ENCODE results near the gene DPP9. TPM values are rescaled to one million over a fixed set of nuclear protein-coding genes. Genes with fewer than 3 reads are reported as not detected.

The DPP9 gene
- total RNA-seq, 1 donor from 2014 or later = 37.1 TPM

DNA sequence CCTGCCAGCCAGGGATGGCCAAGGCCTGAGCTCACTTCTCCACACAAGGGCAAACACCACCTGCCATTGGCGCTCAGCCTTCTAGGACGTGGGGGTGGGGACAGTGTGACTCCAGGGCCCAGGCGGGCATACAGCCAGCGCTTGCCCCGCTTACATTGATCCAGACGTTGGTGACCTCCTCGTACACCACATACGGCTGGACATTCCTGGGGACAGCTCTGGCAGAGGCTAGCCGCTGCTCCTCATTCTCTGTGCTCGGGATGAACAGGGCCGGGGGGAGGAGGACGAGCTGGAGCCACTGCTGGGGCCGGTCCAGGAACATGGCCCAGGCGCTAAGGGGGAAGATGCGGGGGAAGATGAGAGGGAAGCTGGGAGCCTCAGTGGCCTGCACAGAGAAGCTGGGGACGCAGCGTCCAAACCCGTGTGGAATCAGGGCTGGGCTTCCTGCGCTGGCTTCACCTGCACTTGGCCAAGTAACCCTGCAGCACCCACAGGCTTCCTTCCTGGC lies 28.4 kb downstream of the DPP9 start:
- Mint-ChIP-seq H3K4me1 (no peaks in the 10 kb centered on the region), H3K9me3 (no peaks in the 10 kb centered on the region), H3K4me3 (no peak overlapping the region), H3K27ac (no peak overlapping the region), H3K36me3 (peaks cover 30% of the 10 kb centered on the region), H3K27me3 (ENCODE audit: low read depth) (no peaks in the 10 kb centered on the region)
- no peak for TF ChIP-seq CTCF (IDR thresholded peaks at IDR 0.05; ENCODE audit: unreplicated experiment)
- DNase-seq (ENCODE audit: low spot score in 2 of 2, unreplicated experiment in 2 of 2) = no peak

GRCh38 chr19:4694211-4694987 lies 29.2 kb downstream of the DPP9 start:
- H3K27me3 Mint-ChIP-seq (ENCODE audit: low read depth) = no peaks in the 10 kb centered on the region
- H3K27ac Mint-ChIP-seq = no peak overlapping the region
- peaks cover 30% of the 10 kb centered on the region for H3K36me3 Mint-ChIP-seq
- no peak for TF ChIP-seq CTCF (IDR thresholded peaks at IDR 0.05; ENCODE audit: unreplicated experiment)
- H3K9me3 Mint-ChIP-seq = no peaks in the 10 kb centered on the region
- DNase-seq (ENCODE audit: low spot score in 2 of 2, unreplicated experiment in 2 of 2) = no peak
- no peak overlapping the region for H3K4me3 Mint-ChIP-seq
- no peaks in the 10 kb centered on the region for H3K4me1 Mint-ChIP-seq

DNA sequence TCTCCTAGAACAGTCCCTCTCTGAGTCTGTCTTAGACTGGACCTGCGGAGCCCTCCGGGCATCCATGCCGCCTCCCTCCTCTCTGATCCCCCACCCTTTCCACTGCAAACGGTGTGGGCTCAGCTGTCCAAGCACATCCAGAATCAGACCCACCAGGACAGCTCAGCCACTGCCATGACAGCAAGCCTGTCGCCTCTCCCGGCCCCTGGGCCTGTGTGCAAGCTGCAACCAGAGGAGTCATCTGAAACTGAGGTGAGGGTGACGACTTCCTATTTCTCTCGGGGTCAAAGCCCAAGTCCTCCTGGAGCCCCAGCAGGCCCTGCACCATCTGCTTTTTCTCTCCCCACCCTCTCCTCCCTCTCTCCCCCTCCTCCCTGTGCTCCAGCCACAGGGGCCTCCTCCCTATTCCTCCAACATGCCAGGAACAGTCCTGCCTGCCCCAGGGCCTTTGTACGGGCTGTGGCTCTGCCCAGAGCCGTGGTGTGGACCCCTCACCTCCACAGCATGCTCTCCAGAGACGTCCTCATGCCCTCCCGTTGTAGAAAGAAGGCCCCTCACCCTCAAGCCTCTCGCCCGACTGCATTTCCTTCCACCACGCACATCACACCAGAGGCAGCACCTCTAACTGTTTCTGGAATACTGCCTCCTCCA lies 30.0 kb downstream of the DPP9 start:
- DNase-seq (ENCODE audit: low spot score in 2 of 2, unreplicated experiment in 2 of 2) = no peak
- peaks cover 29% of the 10 kb centered on the region for H3K36me3 Mint-ChIP-seq
- no peaks in the 10 kb centered on the region for H3K9me3 Mint-ChIP-seq
- TF ChIP-seq CTCF (IDR thresholded peaks at IDR 0.05; ENCODE audit: unreplicated experiment) = no peak
- H3K27me3 Mint-ChIP-seq (ENCODE audit: low read depth) = no peaks in the 10 kb centered on the region
- no peak overlapping the region for H3K27ac Mint-ChIP-seq
- no peaks in the 10 kb centered on the region for H3K4me1 Mint-ChIP-seq
- H3K4me3 Mint-ChIP-seq = no peak overlapping the region

DNA sequence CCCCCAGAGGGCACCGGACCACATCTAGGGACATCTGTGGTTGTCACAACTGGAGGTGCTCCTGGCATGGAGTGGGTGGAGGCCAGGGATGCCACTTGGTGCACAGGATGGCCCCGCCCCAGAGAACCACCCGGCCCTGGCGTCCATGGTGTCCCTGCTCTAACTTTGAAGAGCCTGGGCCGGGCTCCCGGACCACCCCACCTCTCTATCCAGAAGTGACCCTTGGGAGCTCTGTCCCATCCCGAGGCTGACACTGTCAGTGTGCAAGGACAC lies 30.6 kb downstream of the DPP9 start:
- H3K36me3 Mint-ChIP-seq = peaks cover 28% of the 10 kb centered on the region
- H3K4me3 Mint-ChIP-seq = no peak overlapping the region
- no peak overlapping the region for H3K27ac Mint-ChIP-seq
- no peaks in the 10 kb centered on the region for H3K4me1 Mint-ChIP-seq
- DNase-seq (ENCODE audit: low spot score in 2 of 2, unreplicated experiment in 2 of 2) = no peak
- H3K27me3 Mint-ChIP-seq (ENCODE audit: low read depth) = no peaks in the 10 kb centered on the region
- no peaks in the 10 kb centered on the region for H3K9me3 Mint-ChIP-seq
- no peak for TF ChIP-seq CTCF (IDR thresholded peaks at IDR 0.05; ENCODE audit: unreplicated experiment)

GRCh38 chr19:4692251-4693077 lies 31.2 kb downstream of the DPP9 start:
- DNase-seq (ENCODE audit: low spot score in 2 of 2, unreplicated experiment in 2 of 2) = no peak
- H3K27ac Mint-ChIP-seq = no peak overlapping the region
- H3K9me3 Mint-ChIP-seq = no peaks in the 10 kb centered on the region
- no peak for TF ChIP-seq CTCF (IDR thresholded peaks at IDR 0.05; ENCODE audit: unreplicated experiment)
- no peaks in the 10 kb centered on the region for H3K4me1 Mint-ChIP-seq
- H3K27me3 Mint-ChIP-seq (ENCODE audit: low read depth) = no peaks in the 10 kb centered on the region
- peaks cover 28% of the 10 kb centered on the region for H3K36me3 Mint-ChIP-seq
- no peak overlapping the region for H3K4me3 Mint-ChIP-seq
